B cell (primary cell): ENCODE measurements around the gene MRC2. TPM values are rescaled to one million over a fixed set of nuclear protein-coding genes. Genes with fewer than 3 reads are reported as not detected.

Source experiments
- ATAC-seq: fragments of 200-7000 bp; cut with Tn5 transposase; one replicate; pipeline ENCODE4 v1.10.0; 2021; ENCODE audit warnings: low read depth, mild to moderate bottlenecking, moderate number of reproducible peaks, moderate library complexity
- CTCF ChIA-PET: fragments of 350-600 bp; sonication (Branson Sonifier 250); formaldehyde crosslinking; loops from one replicate; lab custom pipeline; 2021; ENCODE audit warnings: antibody characterized with exemption, inconsistent platforms; lab: Charles Lee
- POLR2A ChIA-PET: fragments of 350-600 bp; sonication (Branson Sonifier 250); formaldehyde crosslinking; loops from one replicate; lab custom pipeline; 2021; ENCODE audit warnings: antibody characterized with exemption; lab: Charles Lee
- DNase-seq: peaks from one replicate; pipeline ENCODE4 v3.0.0; 2013
- H2AFZ ChIP-seq: 2 replicates; pipeline ENCODE4 v1.6.1; 2012; ENCODE audit warnings: mild to moderate bottlenecking, low read depth, low read length; ENCODE audit not compliant: insufficient read depth, poor library complexity, severe bottlenecking
- H3K27ac ChIP-seq, 2 donors: 1 replicate in 1 of 2; 2 replicates in 1 of 2; pipeline ENCODE4 v1.5.1; 2012 to 2013; ENCODE audit warnings: low read length in 2 of 2, mild to moderate bottlenecking in 2 of 2, moderate library complexity in 1 of 2
- H3K27me3 ChIP-seq, 4 experiments: fragments of 200-600 bp in 1 of 4; sonication (generic) in 1 of 4; replicated peaks in 1 of 4; 1 replicate in 2 of 4; 2 replicates in 2 of 4; pipeline versions ENCODE4 v1.6.1 to v1.7.0; 2013 to 2016; ENCODE audit warnings: low read length in 3 of 4, mild to moderate bottlenecking in 2 of 4, mixed read lengths in 1 of 4, moderate library complexity in 1 of 4; ENCODE audit not compliant: insufficient read depth in 4 of 4, control insufficient read depth in 3 of 4; ENCODE audit errors: control extremely low read depth in 1 of 4
- H3K36me3 ChIP-seq, 2 experiments: replicated peaks in 1 of 2; 1 replicate in 1 of 2; 2 replicates in 1 of 2; pipeline versions ENCODE4 v1.6.1 to v1.7.1; 2013; ENCODE audit warnings: low read length in 1 of 2; ENCODE audit not compliant: insufficient read depth in 2 of 2, control insufficient read depth in 1 of 2; ENCODE audit errors: control extremely low read depth in 1 of 2, extremely low read depth in 1 of 2
- H3K4me1 ChIP-seq, 2 donors: fragments of 200-600 bp in 1 of 2; sonication (generic) in 1 of 2; 1 replicate in 1 of 2; 2 replicates in 1 of 2; pipeline versions ENCODE4 v1.5.1 to v1.6.1; 2013 to 2017; ENCODE audit warnings: low read length in 2 of 2; ENCODE audit not compliant: control insufficient read depth in 2 of 2, insufficient read depth in 2 of 2
- H3K4me2 ChIP-seq: replicated peaks from 2 replicates; pipeline ENCODE3; 2012; ENCODE audit warnings: mild to moderate bottlenecking, low read depth, low read length; ENCODE audit not compliant: poor library complexity, severe bottlenecking
- H3K4me3 ChIP-seq, 5 experiments: fragments of 200-600 bp in 1 of 5; sonication (generic) in 1 of 5; 1 replicate in 3 of 5; 2 replicates in 2 of 5; pipeline versions ENCODE4 v1.5.1 to v1.7.0; 2011 to 2016; ENCODE audit warnings: low read length in 4 of 5, mild to moderate bottlenecking in 4 of 5, low read depth in 2 of 5, control low read depth in 1 of 5, moderate library complexity in 1 of 5; ENCODE audit not compliant: insufficient read depth in 1 of 5; ENCODE audit errors: control extremely low read depth in 1 of 5, extremely low read depth in 1 of 5
- H3K79me2 ChIP-seq: fragments of 200-600 bp; sonication (generic); one replicate; pipeline ENCODE4 v1.6.0; 2016; ENCODE audit warnings: low read length; ENCODE audit not compliant: control insufficient read depth, insufficient read depth
- H3K9ac ChIP-seq: fragments of 200-600 bp; sonication (generic); 2 replicates; pipeline ENCODE4 v1.6.1; 2017; ENCODE audit warnings: mild to moderate bottlenecking, low read length, moderate library complexity
- H3K9me3 ChIP-seq, 3 donors: one replicate each; pipeline versions ENCODE4 v1.6.1 to v1.7.1; 2013; ENCODE audit warnings: low read length in 2 of 3; ENCODE audit not compliant: control insufficient read depth in 2 of 3, insufficient read depth in 1 of 3; ENCODE audit errors: control extremely low read depth in 1 of 3
- H4K20me1 ChIP-seq: 2 replicates; pipeline ENCODE4 v1.6.0; 2012; ENCODE audit warnings: mild to moderate bottlenecking, low read length; ENCODE audit not compliant: insufficient read depth, control insufficient read depth, poor library complexity, severe bottlenecking
- H3K27ac Mint-ChIP-seq: one replicate; pipeline ENCODE4 v1.8.0; 2021; ENCODE audit warnings: mixed read lengths
- H3K27me3 Mint-ChIP-seq: one replicate; pipeline ENCODE4 v1.8.0; 2021; ENCODE audit warnings: mixed read lengths
- H3K4me1 Mint-ChIP-seq: one replicate; pipeline ENCODE4 v1.8.0; 2021; ENCODE audit warnings: mixed read lengths
- H3K4me3 Mint-ChIP-seq: one replicate; pipeline ENCODE4 v1.8.0; 2021; ENCODE audit warnings: mixed read lengths
- H3K9me3 Mint-ChIP-seq: one replicate; pipeline ENCODE4 v1.8.0; 2022; ENCODE audit warnings: mixed read lengths; ENCODE audit not compliant: insufficient read depth
- CTCF ChIP-seq: fragments of 200-600 bp; IDR thresholded peaks from one replicate; pipeline ENCODE4 v1.8.0; 2022; ENCODE audit warnings: antibody characterized with exemption, mild to moderate bottlenecking
- EZH2 ChIP-seq: IDR thresholded peaks from 2 replicates; pipeline ENCODE4 v1.6.1; 2012; ENCODE audit warnings: borderline replicate concordance, low read depth, mild to moderate bottlenecking, moderate library complexity, low read length; ENCODE audit not compliant: insufficient read depth, poor library complexity, severe bottlenecking
- WGBS: methylation state at CpG from one replicate; pipeline ENCODE4 v1.1.5; 2013; ENCODE audit warnings: missing lambda C conversion rate; ENCODE audit not compliant: insufficient coverage; 5-methylcytosine and 5-hydroxymethylcytosine counted together
- intact Hi-C: fragments of 100-400 bp; cut with micrococcal nuclease; formaldehyde crosslinking; loops from one replicate; pipeline ENCODE4 v1.10.0; 2022
- polyA plus RNA-seq: library from polyadenylated mRNA; depleted of rRNA; stranded (reverse); fragments of >200 nt; gene quantifications from 2 replicates; pipeline ENCODE4 v1.2.3, GENCODE V29; 2012
- total RNA-seq, 2 donors: library from RNA; stranded (reverse); fragments of 120-200 nt in 1 of 2; gene quantifications; 1 replicate in 1 of 2; 2 replicates in 1 of 2; pipeline versions ENCODE4 v1.2.3 to v1.2.4, GENCODE V29; 2013 to 2022

MRC2 gene
- total and polyA plus RNA-seq, 2 donors (not counting 1 experiment from before 2014, with no cell fraction given), result 0.09 to 0.34 TPM

- POLR2A ChIA-PET, result no interaction called here
- Histone ChIP-seq H3K27me3 (no peaks in the 10 kb centered on the region), H3K4me2 (no peak overlapping the region), H3K9me3 (peaks cover 0 to 3% (median 0%) of the 10 kb centered on the region in 3 donors), H3K27ac (no peak overlapping the region), H3K79me2 (no peaks in the 10 kb centered on the region), H3K9ac (no peak overlapping the region), H3K4me1 (no peaks in the 10 kb centered on the region), H2AFZ (no peak overlapping the region), H3K36me3 (no peaks in the 10 kb centered on the region), H4K20me1 (no peaks in the 10 kb centered on the region), H3K4me3 (no peak overlapping the region)
- Mint-ChIP-seq H3K9me3 (peaks cover 8% of the 10 kb centered on the region), H3K27me3 (no peaks in the 10 kb centered on the region), H3K4me1 (no peaks in the 10 kb centered on the region), H3K4me3 (no peak overlapping the region), H3K27ac (no peak overlapping the region)
- no peak for DNase-seq
- TF ChIP-seq EZH2, result no peak
- TF ChIP-seq CTCF, result no peak
- intact Hi-C loops, result no loop called here
- WGBS, result 96% methylated on average over 3 of the region's 6 CpGs
- CTCF ChIA-PET, result no interaction called here
- no peak for ATAC-seq
Observed at GRCh38 chr17:62663304-62663703, 35.8 kb downstream of the MRC2 start.

- no peaks in the 10 kb centered on the region for H3K27me3 ChIP-seq
- POLR2A ChIA-PET, result no interaction called here
Observed at GRCh38 chr17:62664336-62665120, 37.1 kb downstream of the MRC2 start.

More at GRCh38 chr17:62664336-62665120, 37.1 kb downstream of the MRC2 start:
- H3K9me3 ChIP-seq, result no peaks in the 10 kb centered on the region
- H4K20me1 ChIP-seq, result no peaks in the 10 kb centered on the region
- Mint-ChIP-seq H3K27me3 (no peaks in the 10 kb centered on the region), H3K9me3 (peaks cover 8% of the 10 kb centered on the region), H3K27ac (no peak overlapping the region), H3K4me3 (no peak overlapping the region), H3K4me1 (no peaks in the 10 kb centered on the region)
- no peaks in the 10 kb centered on the region for H3K36me3 ChIP-seq
- H3K4me1 ChIP-seq, result no peaks in the 10 kb centered on the region
- H3K9ac ChIP-seq, result no peak overlapping the region
- H3K4me3 ChIP-seq, result no peak overlapping the region
- DNase-seq (no peak), ATAC-seq (no peak)
- H3K4me2 ChIP-seq, result no peak overlapping the region
- no peaks in the 10 kb centered on the region for H3K79me2 ChIP-seq
- WGBS, result 98% methylated on average over 24 of the region's 25 CpGs
- no peak overlapping the region for H3K27ac ChIP-seq
- CTCF ChIA-PET, result no interaction called here
- H2AFZ ChIP-seq, result no peak overlapping the region
- intact Hi-C loops, result no loop called here
- TF ChIP-seq EZH2, result no peak
- TF ChIP-seq CTCF, result no peak
